GM18502 (cell line): ENCODE data around the gene MOB2.
"Not testable (repeated sequence)": the region's sequence is repeated elsewhere in the genome, so short reads cannot be mapped to it uniquely, and the experiment has no call there.

ENCODE experiments used
- ATAC-seq: cut with Tn5 transposase; IDR thresholded peaks from one replicate; pipeline ENCODE4 v1.9.1; 2021; ENCODE audit warnings: mild to moderate bottlenecking; ENCODE audit not compliant: unreplicated experiment, poor library complexity

Gene MOB2

GRCh38 chr11:1447845-1448825 is 38.4 kb downstream of the MOB2 start:
- ATAC-seq, result no peak

GRCh38 chr11:1446623-1447022 is 40.0 kb downstream of the MOB2 start:
- no peak for ATAC-seq

GRCh38 chr11:1445741-1446445 is 40.7 kb downstream of the MOB2 start:
- no peak for ATAC-seq

- no peak for ATAC-seq
Measured at GRCh38 chr11:1444823-1445422, 41.7 kb downstream of the MOB2 start.

- no peak for ATAC-seq
Measured at GRCh38 chr11:1444321-1444720, 42.3 kb downstream of the MOB2 start.

GRCh38 chr11:1443737-1444136 is 42.8 kb downstream of the MOB2 start:
- ATAC-seq, result no peak

GRCh38 chr11:1442807-1443366 is 43.7 kb downstream of the MOB2 start:
- no peak for ATAC-seq

- ATAC-seq, result no peak
Measured at GRCh38 chr11:1442163-1442562, 44.4 kb downstream of the MOB2 start.

GRCh38 chr11:1440496-1440895 is 46.1 kb downstream of the MOB2 start:
- no peak for ATAC-seq

GRCh38 chr11:1440066-1440465 is 46.5 kb downstream of the MOB2 start:
- ATAC-seq, result no peak

- ATAC-seq, result no peak
Measured at GRCh38 chr11:1439341-1439740, 47.2 kb downstream of the MOB2 start.

- no peak for ATAC-seq
Measured at GRCh38 chr11:1438967-1439330, 47.6 kb downstream of the MOB2 start.

GRCh38 chr11:1438261-1438966 is 48.2 kb downstream of the MOB2 start:
- ATAC-seq, result no peak

- no peak for ATAC-seq
Measured at GRCh38 chr11:1437500-1437899, 49.1 kb downstream of the MOB2 start.

GRCh38 chr11:1436468-1437039 is 50.0 kb downstream of the MOB2 start:
- ATAC-seq, result no peak

GRCh38 chr11:1435820-1436467 is 50.6 kb downstream of the MOB2 start:
- no peak for ATAC-seq

- ATAC-seq, result not testable (repeated sequence)
Measured at GRCh38 chr11:1435479-1435819, 51.1 kb downstream of the MOB2 start.

GRCh38 chr11:1433977-1434640 is 52.5 kb downstream of the MOB2 start:
- ATAC-seq, result no peak

- ATAC-seq, result no peak
Measured at GRCh38 chr11:1433568-1433967, 53.0 kb downstream of the MOB2 start.
